Activated CD8-positive, alpha-beta memory T cell treated with anti-CD3 and anti-CD28 coated beads for 48 hours (primary cell): ENCODE results near the gene RPL12.
"Not testable (repeated sequence)": the region's sequence is repeated elsewhere in the genome, so short reads cannot be mapped to it uniquely, and the experiment has no call there.

Experiments used
- DNase-seq, 3 experiments: peaks; one replicate each; pipeline ENCODE4 v3.0.0-alpha.2; 2020; ENCODE audit warnings: low read depth in 2 of 3, low spot score in 2 of 3

The RPL12 gene

DNA sequence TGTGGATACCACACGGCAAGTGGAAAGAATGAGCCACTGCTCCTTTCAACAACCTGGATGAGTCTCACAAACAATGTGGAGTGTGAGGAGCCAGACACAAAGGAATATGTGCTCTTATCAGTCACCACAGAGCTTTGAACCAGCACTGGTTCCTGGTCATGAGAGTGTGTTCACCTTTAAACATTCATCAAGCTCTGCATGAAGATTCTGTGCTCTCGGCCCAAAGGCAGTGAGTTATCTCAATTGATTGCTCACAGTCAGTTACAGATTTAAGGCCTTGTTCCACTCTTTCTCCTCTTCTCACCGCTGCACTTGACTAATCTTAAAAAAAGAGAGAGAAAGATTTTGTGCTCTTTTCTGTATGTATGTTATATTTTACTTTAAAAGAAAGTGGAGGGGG lies 19.5 kb upstream of the RPL12 start:
- DNase-seq, result no peak

DNA sequence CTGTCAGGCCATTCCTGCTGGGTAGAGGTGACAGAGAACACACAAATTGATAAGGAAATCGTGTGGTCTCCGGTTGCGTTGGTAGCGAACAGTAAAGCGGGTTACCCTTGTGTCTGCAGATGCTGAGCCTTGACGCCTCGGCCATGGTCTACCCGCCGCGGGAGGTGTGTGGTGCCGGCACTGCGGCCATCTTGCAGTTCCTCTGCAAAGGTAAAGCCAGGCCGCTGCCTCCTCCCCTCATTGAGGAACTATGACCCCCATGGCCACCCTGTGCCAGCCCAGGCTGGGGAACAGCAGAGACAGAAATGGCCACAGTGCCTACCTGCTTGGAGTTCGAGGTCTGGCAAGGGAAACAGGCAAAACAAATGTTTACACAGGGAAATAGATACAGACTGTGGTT lies 16.4 kb upstream of the RPL12 start:
- no peak for DNase-seq

DNA sequence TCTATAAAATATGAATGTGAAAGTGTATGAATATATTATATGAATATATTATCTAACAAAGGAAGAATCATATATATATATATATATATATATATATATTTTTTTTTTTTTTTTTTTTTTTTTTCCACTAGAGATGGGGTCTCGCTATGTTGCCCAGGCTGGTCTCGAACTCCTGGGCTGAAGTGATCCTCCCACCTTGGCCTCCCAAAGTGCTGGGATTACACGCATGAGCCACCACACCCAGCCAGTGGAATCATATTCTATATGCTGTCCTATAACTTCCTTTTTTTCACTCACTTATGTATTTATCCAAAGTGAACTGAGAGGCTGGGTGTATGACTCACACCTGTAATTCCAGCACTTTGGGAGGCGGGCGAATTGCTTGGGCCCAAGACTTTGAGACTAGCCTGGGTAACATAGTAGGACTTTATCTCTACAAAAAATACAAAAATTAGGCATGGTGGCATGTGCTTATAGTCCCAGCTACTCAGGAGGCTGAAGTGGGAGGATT lies 15.3 kb upstream of the RPL12 start:
- DNase-seq, result not testable (repeated sequence)

DNA sequence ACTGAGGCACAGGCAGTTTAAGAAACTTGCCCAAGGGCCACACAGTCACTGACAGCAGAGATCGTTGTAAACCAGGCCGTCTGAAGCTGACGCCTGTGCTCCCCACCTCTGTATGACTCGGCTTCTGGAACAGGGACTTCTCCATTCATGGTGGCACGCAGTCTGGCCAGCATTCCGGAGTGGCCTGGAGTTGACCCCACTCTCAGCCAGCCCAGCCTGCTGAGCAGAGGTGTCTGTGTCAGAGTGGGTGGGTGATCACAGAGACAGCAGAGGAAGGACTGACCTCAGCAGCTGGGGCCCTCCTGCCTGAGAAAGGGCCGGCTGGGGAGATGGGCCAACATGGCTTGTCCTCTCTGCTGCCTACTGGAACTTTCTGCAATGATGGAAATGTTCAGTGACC lies 12.7 kb upstream of the RPL12 start:
- DNase-seq, result no peak

DNA sequence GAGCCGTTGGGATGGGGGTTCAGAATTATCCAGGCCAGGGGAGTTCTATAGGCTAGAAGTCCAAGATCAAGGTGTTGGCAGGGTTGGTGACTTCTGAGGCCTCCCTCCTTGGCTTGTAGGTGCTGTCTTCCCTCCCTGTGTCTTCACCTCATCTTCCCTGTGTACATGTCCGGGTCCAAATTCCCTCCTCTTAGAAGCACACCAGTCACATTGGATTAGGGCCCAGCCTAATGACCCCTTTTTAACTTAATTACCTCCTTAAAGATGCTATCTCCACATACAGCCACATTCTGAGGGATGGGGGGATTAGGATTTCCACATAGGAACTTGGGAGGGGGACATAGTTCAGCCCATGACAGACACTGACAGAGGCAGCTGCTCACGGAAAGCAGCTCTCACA lies 12.2 kb upstream of the RPL12 start:
- DNase-seq, result no peak

DNA sequence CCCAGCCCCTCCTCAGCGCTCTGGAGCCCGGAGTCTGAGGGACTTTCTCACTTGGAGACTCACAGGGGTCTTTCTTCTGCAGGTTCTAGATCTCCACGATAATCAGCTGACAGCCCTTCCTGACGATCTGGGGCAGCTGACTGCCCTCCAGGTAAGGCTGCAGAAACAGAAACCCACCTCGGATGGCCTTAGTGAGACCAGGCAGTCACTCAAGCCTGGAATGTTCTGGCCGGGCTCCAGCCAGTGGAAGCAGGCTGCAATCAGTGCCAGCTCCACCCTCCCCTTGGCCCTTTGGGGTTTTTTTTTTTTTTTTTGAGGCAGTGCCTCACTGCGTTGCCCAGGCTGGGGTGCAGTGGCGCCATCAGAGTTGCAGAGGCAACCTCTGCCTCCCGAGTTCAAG lies 7.7 kb upstream of the RPL12 start:
- no peak for DNase-seq

DNA sequence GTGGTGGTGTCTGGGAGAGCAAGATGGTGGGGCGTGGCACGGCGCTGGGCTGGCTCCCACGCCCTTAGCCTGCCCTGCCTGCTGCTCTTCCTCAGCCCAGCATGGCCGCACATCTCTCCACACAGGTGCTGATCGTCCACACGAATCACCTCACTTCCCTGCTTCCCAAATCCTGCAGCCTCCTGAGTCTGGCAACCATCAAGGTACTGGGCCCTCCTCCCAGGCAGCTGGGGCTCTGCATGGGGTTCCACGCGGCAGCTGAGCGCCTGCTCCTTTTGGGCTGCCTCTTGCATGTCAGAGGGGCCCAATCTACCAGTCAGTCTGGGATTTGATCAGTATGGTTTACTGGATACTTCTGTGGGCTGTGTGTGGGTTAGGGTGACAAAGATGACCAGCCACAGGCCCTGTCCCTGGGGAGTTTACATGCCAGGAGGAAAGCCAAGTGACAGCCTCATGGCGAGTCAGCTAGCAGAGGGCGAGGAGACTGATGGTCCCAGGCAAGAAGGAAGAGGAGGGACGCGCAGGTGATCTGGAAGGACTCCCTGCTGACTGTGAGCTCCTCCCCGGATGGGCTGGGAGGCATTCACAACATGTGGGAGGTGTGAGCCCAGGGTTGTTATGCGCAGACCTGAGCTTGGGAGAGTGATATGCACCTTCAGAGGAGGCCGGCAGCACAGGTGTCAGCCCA lies 6.1 kb upstream of the RPL12 start:
- no peak for DNase-seq

DNA sequence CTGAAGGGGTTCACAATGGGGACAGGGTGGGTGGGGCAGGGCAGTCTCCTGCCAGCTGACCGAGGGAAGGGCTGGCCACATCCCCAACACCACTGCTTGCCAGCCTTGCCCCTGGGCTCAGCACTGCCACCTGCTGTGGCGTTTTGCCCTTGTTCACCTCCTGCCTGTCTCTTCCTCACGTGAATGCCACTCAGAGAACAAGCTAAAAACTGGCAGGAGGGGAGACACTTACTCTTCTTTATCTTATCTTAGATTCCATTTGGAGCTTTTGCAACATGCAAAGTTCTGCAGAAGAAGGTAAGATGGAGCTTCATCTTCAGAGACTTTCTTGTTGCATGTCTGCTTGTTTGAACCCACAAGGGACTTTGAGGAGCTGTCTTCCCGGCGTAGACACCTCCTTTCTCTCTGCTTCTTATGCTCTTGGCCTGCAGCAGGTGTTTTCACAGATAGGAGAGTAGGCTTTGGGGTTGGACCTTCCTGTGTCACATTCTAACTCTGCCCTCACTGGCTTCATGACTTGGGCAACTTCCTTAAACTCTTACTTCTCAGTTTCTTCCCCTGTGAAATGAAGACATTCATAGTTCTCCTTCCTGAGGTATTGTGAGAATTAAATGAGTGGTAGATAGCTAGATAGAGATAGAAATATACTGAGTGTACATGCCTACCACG lies 4.3 kb upstream of the RPL12 start:
- DNase-seq, result no peak

DNA sequence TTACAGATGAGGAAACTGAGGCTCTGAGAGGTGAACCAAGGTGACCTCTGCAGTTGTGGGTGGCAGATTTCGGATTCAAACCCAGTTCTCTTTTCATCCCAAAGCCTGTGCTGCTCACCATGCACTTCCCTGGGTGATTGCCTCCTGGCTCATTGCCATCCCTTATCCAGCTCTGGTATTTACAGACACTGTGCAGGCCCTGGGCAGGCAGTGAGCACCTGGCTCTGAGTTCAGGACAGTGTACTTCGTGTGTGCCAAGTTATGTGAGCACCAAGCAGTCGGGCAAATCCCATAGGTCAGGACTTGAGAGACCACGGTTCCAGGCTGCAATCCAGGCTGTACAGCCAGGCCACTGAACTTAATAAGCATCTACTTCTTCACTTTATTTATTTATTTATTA lies 1.5 kb upstream of the RPL12 start:
- DNase-seq, result no peak

DNA sequence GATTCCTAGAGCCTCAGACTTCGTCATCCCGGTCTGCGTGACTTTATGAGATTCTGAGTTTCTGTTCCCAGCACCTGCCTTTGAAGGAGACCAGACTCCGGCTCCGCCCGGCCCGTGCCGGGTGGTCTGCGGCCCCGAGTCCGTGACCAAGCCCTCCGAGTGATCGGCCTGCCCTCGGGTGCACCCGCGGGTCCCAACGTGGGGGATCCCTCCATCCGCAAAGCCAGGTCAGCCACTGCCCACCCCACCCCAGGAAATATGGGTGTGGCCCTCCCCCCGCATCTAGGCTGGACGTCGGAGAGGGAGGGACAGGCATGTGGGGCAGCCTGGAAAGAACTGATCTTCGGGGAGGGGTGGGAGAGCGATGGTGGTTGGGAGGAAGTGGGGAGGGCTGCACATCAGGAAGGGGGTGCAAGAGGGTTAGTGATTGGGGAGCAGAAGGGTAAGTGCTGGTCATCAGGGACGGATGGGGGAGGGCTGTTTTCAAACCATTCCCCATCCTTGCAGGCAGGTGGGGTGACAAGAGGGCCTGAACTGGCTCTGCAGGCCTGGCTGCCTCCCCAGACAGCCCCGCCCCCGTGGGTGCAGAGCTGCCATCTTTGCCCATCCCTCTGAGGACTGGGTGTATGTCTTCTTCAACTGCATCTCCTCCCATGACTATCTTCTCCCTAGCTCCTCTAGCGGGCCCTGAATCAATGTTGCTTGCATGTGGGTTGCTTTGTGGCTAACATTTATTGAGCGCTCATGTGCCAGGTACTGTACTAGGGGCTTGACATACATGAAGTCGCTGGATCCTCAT lies 851 bp upstream of the RPL12 start:
- peak in 1 of 3 experiments; percentile 36 for DNase-seq

DNA sequence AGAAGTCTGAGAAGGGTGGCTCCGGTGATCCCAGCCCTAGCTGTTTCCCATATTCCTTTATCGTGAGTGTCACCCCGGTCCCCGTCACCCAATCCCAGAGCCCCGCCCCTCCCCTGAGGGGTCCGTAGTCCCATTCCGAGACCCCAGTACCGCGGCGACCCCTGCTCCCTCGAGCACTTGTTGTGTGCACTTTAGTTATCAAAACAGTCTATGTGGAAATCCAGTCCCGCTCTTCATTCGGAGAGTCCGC lies 327 bp upstream of the RPL12 start:
- no peak for DNase-seq

DNA sequence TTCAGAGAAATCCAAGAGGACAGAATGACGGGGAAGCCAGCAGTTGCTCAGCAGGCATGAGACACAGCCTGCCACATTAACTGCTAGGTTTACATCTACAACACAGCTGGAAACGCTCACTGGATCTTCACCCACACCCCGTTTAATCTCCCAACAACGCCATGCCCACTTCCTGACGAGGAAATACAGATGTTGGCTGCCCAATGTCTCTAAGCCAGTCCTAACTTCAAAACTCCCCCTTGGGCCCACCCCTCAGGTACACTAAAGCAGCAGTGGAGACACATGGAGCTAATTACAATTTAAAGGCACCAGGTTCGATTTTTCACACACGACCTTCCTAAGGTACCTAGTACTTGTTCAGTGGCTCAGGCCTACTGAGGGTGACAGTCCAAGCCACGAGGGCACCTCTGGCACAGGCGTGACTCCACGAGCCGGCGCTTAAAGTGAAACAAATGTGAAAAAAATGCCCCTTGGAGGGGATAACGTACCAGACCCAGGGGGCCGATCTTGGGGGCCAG lies 904 bp downstream of the RPL12 start:
- DNase-seq, result no peak

DNA sequence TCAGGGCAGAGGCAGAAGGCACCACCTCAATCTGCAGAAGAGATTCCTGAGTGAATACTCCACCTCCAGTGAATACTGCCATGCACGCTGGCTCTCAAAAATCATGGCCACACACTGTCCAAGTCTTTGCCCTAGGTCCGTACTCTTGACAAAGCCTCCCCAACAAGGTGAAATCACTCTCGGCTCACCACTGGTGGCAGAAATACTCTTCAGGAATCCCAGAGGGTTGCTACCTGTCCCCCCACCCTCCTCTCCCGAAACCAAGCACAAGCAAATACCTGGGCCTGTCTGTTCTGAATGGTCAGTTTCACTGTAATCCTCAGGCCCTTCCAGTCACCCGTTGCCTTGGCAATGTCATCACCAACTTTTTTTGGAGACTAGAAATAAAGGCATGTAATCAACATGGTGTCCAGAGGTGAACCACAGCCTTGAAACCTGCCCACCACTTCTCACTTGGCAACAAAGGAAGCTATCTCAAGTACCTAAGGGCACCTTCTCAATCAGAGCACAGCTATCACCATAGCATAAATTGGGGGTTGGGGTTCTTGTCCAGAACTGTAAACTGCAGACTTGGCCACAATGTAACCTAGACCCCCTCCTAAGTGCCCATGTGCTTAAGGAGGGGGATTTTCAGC lies 1.8 kb downstream of the RPL12 start:
- DNase-seq, result no peak

DNA sequence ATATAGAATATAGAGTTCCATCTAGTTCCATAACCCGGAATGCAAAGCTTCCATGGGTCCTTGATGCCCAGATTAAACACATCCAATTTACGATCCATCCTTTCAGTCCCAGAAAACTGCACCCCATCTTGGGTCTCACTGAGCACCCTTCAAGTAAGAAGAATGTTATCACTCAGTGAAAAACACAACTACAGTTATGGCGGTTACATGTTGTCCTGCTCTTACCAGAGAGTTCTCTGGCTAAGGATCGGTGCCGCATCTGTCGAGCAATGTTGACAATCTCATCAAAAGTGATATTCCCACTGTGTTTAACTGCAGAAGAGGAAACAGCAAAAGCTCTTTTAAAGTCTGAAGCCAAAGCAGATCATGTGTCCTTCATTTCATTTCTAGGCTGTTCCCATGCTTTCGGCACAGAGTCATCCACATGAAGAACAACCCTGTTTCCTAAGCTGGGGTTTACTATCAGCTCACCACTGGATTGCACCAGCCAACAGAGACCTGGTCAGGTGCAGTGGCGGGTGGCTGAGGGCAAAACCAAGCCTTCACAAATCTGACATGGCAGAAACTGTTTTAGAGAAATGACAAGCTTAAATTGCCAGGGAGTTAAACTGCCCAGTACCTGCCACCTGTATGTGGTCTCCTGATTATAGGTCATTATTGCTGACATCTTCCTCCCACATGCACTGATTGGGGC lies 2.9 kb downstream of the RPL12 start:
- no peak for DNase-seq

DNA sequence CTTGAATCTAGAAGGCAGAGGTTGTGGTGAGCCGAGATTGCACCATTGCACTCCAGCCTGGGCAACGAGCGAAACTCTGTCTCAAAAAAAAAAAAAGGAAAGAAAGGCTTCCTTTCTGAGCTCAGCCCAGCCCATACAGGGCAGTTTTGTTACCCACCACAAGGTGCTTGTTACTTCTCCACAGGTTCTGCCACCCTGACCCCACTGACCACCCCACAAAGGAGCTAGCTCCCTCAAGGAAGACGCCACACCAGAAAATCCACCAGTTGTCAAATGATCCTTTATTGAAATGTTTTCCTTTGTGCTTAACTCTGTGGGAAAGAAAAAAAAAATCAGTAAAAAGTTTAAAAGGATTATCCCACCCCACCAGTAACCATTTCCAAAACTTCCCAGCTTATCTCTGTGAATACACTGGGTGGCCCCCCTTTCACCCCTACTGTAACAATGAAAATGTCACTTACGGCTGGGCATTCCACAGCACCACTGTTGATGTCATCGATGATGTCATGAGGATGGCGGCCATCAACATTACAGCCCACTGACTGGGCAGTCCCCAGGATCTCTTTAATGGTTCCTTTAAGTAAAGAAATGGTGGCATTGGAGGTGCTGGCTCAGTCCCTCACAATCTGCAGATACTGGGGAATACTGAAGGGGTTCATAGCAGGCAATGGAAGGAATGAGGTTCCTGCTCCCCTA lies 3.6 kb downstream of the RPL12 start:
- no peak for DNase-seq

DNA sequence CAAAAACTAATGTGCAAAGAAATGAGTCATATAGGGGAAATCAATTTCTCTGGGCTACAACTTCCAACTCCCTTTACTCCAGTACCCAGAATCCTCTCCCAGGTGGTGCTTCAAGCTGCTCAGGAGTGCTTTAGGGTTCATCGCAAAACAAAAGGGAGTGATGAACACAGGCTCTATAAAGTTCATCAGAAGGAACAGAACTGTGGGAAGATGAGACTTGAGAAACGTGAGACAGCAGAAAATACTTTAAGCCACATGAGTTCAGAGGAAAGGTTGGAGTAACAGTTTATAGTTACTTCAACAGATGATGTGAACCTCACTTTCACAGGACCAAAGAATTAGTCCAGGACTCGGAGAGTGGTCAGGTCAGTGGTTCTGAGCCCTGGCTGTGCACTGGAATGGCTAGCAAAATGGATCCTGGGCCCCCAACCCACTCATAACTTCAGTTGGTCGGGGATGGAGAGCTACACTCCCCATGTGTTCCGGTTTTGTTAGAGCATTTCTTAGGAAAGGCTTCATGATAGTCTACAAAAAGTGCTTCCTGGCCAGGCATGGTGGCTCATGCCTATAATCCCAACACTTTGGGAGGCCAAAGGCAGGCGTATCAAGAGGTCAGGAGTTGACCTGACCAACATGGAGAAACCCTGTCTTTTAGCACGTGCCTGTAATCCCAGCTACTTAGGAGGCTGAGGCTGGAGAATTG lies 4.3 kb downstream of the RPL12 start:
- no peak for DNase-seq

DNA sequence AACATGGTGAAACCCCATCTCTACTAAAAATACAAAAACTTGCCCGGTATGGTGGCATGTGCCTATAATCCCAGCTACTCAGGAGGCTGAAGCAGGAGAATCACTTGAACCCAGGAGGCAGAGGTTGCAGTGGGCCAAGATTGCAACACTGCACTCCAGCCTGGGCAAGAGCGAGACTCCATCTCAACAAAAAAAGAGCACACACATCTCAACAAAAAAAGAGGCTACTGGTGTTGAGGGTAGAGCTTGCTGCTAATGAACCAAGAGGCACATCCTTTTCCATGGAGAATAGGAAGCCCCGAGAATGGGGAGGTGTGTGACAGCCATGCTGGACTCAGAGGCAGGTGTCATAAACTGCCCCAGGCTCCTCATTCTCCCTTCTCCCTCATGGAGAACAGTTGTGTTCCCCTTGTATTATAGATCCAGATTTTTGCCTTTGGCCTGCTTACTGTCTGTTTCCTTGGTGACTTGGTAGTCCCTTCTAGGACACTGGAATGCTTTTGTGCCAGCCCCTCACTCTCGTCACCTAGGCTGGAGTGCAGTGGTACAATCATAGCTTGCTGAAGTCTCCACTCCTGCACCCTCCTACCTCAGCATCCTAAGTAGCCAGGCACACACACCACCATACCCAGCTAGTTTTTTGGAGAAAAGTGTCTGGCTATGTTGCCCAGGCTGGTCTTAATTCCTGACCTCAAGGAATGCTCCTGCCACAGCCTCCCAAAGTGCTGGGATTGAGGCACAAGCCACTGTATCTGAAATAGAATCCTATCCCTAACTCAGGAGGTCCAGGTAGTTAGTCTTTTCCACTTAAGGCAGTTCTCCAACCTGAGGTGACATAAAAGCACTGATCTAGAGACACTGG lies 5.1 kb downstream of the RPL12 start:
- no peak for DNase-seq

DNA sequence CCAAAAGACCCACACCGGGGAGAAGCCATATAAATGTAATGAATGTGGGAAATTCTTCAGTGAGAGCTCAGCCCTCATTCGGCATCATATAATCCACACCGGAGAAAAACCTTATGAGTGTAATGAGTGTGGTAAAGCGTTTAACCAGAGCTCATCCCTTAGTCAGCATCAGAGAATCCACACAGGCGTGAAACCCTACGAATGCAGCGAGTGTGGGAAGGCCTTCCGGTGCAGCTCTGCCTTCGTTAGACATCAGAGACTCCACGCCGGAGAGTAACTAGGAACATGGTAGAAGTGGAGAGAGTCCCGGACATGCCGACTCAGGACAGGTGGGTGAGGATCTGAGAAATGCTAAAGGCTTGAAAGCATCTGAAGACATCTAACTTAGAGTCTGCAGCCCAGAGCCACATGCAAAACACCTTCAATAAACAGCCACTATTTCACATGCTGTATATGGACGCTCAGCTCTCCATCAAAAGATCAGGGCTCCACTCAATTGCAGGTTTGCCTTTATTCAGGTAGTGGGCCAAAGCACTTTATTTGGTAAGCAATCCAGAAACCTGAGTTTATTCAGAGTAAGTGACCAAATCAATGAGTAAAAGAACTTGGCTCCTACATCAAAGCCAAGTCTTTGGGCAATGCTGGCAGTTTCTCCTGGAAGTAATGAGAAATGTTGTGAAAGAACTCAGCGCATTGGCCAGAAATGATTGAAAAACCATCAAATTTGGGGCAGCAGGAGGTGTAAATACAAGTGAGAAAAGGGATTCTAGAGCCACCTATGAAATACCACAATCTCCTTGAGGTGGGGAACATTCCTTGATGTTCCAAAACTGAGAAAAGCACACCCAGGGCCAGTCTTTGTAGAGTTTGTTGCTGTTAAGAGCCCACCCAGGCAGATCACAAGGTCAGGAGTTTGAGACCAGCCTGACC lies 6.0 kb downstream of the RPL12 start:
- no peak for DNase-seq
